Measurements from ENCODE around the gene TMEM267. TPM values are rescaled to one million over a fixed set of nuclear protein-coding genes. Genes with fewer than 3 reads are reported as not detected.
"Not testable (repeated sequence)": the region's sequence is repeated elsewhere in the genome, so short reads cannot be mapped to it uniquely, and the experiment has no call there.

Gene TMEM267
- total and polyA plus RNA-seq, 2 donors (not counting 1 experiment from before 2014, with no cell fraction given), result 11.3 to 15.0 TPM

- no peak overlapping the region for H3K9ac ChIP-seq (ENCODE audit: low read length)
- H3K4me1 ChIP-seq (ENCODE audit: control insufficient read depth in 2 of 2, insufficient read depth in 2 of 2, low read length in 2 of 2), result no peaks in the 10 kb centered on the region
- no peaks in the 10 kb centered on the region for H4K20me1 ChIP-seq (ENCODE audit: control insufficient read depth, insufficient read depth, low read length, poor library complexity, severe bottlenecking)
- intact Hi-C loops (cut with micrococcal nuclease), result no loop called here
- H3K9me3 Mint-ChIP-seq (ENCODE audit: insufficient read depth), result no peaks in the 10 kb centered on the region
- DNase-seq, result no peak
- no peak overlapping the region for H3K27ac ChIP-seq (ENCODE audit: low read length in 2 of 2)
- H3K27me3 ChIP-seq (replicated peaks in 1 of 4; ENCODE audit: control extremely low read depth in 1 of 4, control insufficient read depth in 3 of 4, insufficient read depth in 4 of 4, low read length in 3 of 4), result no peaks in the 10 kb centered on the region
- CTCF ChIA-PET, result no interaction called here
- no peaks in the 10 kb centered on the region for H3K36me3 ChIP-seq (replicated peaks in 1 of 2; ENCODE audit: control extremely low read depth in 1 of 2, control insufficient read depth in 1 of 2, extremely low read depth in 1 of 2, insufficient read depth in 2 of 2, low read length in 1 of 2)
- POLR2A ChIA-PET, result no interaction called here
- no CpG with 5 or more reads among the region's 2 CpGs for WGBS (ENCODE audit: insufficient coverage)
- TF ChIP-seq CTCF (IDR thresholded peaks at IDR 0.05), result no peak
- TF ChIP-seq EZH2 (IDR thresholded peaks at IDR 0.05; ENCODE audit: borderline replicate concordance, insufficient read depth, low read depth, low read length, poor library complexity, severe bottlenecking), result no peak
- no peaks in the 10 kb centered on the region for H3K4me1 Mint-ChIP-seq
- ATAC-seq (ENCODE audit: low read depth), result no peak
- no peaks in the 10 kb centered on the region for H3K79me2 ChIP-seq (ENCODE audit: control insufficient read depth, insufficient read depth, low read length)
- H3K4me3 ChIP-seq (ENCODE audit: control extremely low read depth in 1 of 5, extremely low read depth in 1 of 5, insufficient read depth in 1 of 5, low read depth in 2 of 5, low read length in 4 of 5), result no peak overlapping the region
- no peak overlapping the region for H3K4me2 ChIP-seq (replicated peaks; ENCODE audit: low read depth, low read length, poor library complexity, severe bottlenecking)
- H3K27ac Mint-ChIP-seq, result no peak overlapping the region
- no peak overlapping the region for H2AFZ ChIP-seq (ENCODE audit: insufficient read depth, low read depth, low read length, poor library complexity, severe bottlenecking)
- H3K4me3 Mint-ChIP-seq, result no peak overlapping the region
- H3K27me3 Mint-ChIP-seq, result peaks cover 6% of the 10 kb centered on the region
- H3K9me3 ChIP-seq (ENCODE audit: control extremely low read depth in 1 of 3, control insufficient read depth in 2 of 3, insufficient read depth in 1 of 3, low read length in 2 of 3), result no peaks in the 10 kb centered on the region
These were observed 57.7 kb downstream of the TMEM267 start for GRCh38 chr5:43425983-43426382.

DNA sequence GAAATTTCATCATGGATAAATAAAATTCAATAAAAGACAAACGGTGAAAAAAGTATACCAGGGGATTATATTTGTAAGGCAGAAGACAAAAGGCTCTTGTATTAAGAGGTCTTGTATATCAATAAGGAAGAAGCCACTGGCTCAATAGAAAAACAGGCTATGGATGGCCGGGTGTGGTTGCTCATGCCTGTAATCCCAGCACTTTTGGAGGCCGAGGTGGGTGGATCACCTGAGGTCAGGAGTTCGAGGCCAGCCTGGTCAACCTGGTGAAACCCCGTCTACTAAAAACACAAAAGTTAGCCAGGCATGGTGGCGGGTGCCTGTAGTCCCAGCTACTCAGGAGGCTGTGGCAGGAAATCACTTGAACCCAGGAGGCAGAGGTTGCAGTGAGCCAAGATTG lies 60.6 kb downstream of the TMEM267 start:
- CTCF ChIA-PET; H3K27ac Mint-ChIP-seq; H3K27ac ChIP-seq (ENCODE audit: low read length in 2 of 2); ATAC-seq (ENCODE audit: low read depth); DNase-seq; H3K9me3 Mint-ChIP-seq (ENCODE audit: insufficient read depth); H3K36me3 ChIP-seq (replicated peaks in 1 of 2; ENCODE audit: control extremely low read depth in 1 of 2, control insufficient read depth in 1 of 2, extremely low read depth in 1 of 2, insufficient read depth in 2 of 2, low read length in 1 of 2); H2AFZ ChIP-seq (ENCODE audit: insufficient read depth, low read depth, low read length, poor library complexity, severe bottlenecking); H3K4me3 Mint-ChIP-seq; H3K27me3 Mint-ChIP-seq; H3K4me3 ChIP-seq (ENCODE audit: control extremely low read depth in 1 of 5, extremely low read depth in 1 of 5, insufficient read depth in 1 of 5, low read depth in 2 of 5, low read length in 4 of 5); H3K27me3 ChIP-seq (replicated peaks in 1 of 4; ENCODE audit: control extremely low read depth in 1 of 4, control insufficient read depth in 3 of 4, insufficient read depth in 4 of 4, low read length in 3 of 4); POLR2A ChIA-PET; H4K20me1 ChIP-seq (ENCODE audit: control insufficient read depth, insufficient read depth, low read length, poor library complexity, severe bottlenecking); H3K9me3 ChIP-seq (ENCODE audit: control extremely low read depth in 1 of 3, control insufficient read depth in 2 of 3, insufficient read depth in 1 of 3, low read length in 2 of 3); H3K4me1 ChIP-seq (ENCODE audit: control insufficient read depth in 2 of 2, insufficient read depth in 2 of 2, low read length in 2 of 2); H3K79me2 ChIP-seq (ENCODE audit: control insufficient read depth, insufficient read depth, low read length); intact Hi-C loops (cut with micrococcal nuclease); H3K9ac ChIP-seq (ENCODE audit: low read length); H3K4me1 Mint-ChIP-seq; H3K4me2 ChIP-seq (replicated peaks; ENCODE audit: low read depth, low read length, poor library complexity, severe bottlenecking): not testable (repeated sequence)
- 86% methylated on average over 5 of the region's 6 CpGs for WGBS (ENCODE audit: insufficient coverage)

Measured in B cell (primary cell).